GM21528 (cell line): Measurements from ENCODE around the gene KCNK1.

ENCODE experiments used
- ATAC-seq: cut with Tn5 transposase; IDR thresholded peaks from one replicate; pipeline ENCODE4 v1.9.1; 2021; ENCODE audit warnings: mild to moderate bottlenecking, moderate library complexity; ENCODE audit not compliant: unreplicated experiment, low FRiP score

The KCNK1 gene

GRCh38 chr1:233613252-233614172 lies at the start of gene KCNK1:
Gene KCNK1, plus strand, starts transcription at chr1:233614106. Its CDS starts 66 bp downstream, at chr1:233614172.
- ATAC-seq = peak; percentile 19

GRCh38 chr1:233565313-233565712 lies 48.6 kb upstream of the KCNK1 start:
- no peak for ATAC-seq

GRCh38 chr1:233566886-233567285 lies 47.0 kb upstream of the KCNK1 start:
- ATAC-seq = no peak

- no peak for ATAC-seq
These were observed 44.3 kb upstream of the KCNK1 start for GRCh38 chr1:233569636-233570035.

- ATAC-seq = no peak
These were observed 43.7 kb upstream of the KCNK1 start for GRCh38 chr1:233570216-233570615.

- ATAC-seq = no peak
These were observed 43.2 kb upstream of the KCNK1 start for GRCh38 chr1:233570706-233571105.

- no peak for ATAC-seq
These were observed 41.0 kb upstream of the KCNK1 start for GRCh38 chr1:233572896-233573295.

GRCh38 chr1:233575450-233575849 lies 38.5 kb upstream of the KCNK1 start:
- no peak for ATAC-seq

- no peak for ATAC-seq
These were observed 31.5 kb upstream of the KCNK1 start for GRCh38 chr1:233582439-233582838.

- no peak for ATAC-seq
These were observed 29.5 kb upstream of the KCNK1 start for GRCh38 chr1:233584376-233584775.

- no peak for ATAC-seq
These were observed 29.0 kb upstream of the KCNK1 start for GRCh38 chr1:233584931-233585330.

- ATAC-seq = no peak
These were observed 27.6 kb upstream of the KCNK1 start for GRCh38 chr1:233586301-233586700.

GRCh38 chr1:233587196-233587595 lies 26.7 kb upstream of the KCNK1 start:
- no peak for ATAC-seq

- no peak for ATAC-seq
These were observed 25.7 kb upstream of the KCNK1 start for GRCh38 chr1:233587958-233588799.

GRCh38 chr1:233597489-233597901 lies 16.4 kb upstream of the KCNK1 start:
- no peak for ATAC-seq

GRCh38 chr1:233598891-233599541 lies 14.9 kb upstream of the KCNK1 start:
- peak; percentile 91 for ATAC-seq

- peak; percentile 57 for ATAC-seq
These were observed 14.3 kb upstream of the KCNK1 start for GRCh38 chr1:233599542-233600073.

- ATAC-seq = no peak
These were observed 13.4 kb upstream of the KCNK1 start for GRCh38 chr1:233600488-233600887.

GRCh38 chr1:233603478-233603877 lies 10.4 kb upstream of the KCNK1 start:
- ATAC-seq = no peak

- no peak for ATAC-seq
These were observed 8.7 kb upstream of the KCNK1 start for GRCh38 chr1:233605205-233605604.

GRCh38 chr1:233606813-233607212 lies 7.1 kb upstream of the KCNK1 start:
- peak; percentile 41 for ATAC-seq
